ENCODE results near the gene SLC25A47. TPM values are rescaled to one million over a fixed set of nuclear protein-coding genes. Genes with fewer than 3 reads are reported as not detected.
A peak's percentile ranks its signal among the peaks of the same experiment; 100 is the strongest.

The SLC25A47 gene
- total RNA-seq, 1 donor from 2014 or later = not detected

DNA sequence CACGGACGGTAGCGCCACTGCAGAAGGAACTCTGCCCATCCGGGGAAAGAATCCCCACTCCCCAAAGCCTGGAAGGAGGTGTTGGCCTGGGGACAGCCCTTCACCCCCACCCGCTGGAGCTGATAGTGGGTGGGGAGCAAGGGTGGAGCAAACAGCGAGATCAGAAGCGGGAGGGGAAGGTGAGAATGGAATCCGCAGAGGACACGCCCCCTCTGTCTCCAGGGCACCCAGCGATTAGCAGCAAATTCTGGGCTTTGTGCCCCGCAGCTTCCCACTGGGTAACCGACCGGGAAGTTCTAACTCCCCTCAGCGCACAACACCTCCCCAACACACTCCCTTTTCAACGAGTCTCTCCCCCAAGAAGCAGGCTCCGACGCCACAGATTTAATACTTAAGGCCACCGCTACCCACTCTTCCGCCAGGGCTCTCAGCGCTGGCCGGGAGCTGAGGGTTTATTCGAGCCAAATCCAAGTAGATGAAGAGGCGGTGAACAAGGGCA is 18.3 kb upstream of the SLC25A47 start:
- peak overlapping the region; percentile 93 for H3K4me3 ChIP-seq
- no peaks in the 10 kb centered on the region for H3K27me3 ChIP-seq
- TF ChIP-seq, protein P1, sequence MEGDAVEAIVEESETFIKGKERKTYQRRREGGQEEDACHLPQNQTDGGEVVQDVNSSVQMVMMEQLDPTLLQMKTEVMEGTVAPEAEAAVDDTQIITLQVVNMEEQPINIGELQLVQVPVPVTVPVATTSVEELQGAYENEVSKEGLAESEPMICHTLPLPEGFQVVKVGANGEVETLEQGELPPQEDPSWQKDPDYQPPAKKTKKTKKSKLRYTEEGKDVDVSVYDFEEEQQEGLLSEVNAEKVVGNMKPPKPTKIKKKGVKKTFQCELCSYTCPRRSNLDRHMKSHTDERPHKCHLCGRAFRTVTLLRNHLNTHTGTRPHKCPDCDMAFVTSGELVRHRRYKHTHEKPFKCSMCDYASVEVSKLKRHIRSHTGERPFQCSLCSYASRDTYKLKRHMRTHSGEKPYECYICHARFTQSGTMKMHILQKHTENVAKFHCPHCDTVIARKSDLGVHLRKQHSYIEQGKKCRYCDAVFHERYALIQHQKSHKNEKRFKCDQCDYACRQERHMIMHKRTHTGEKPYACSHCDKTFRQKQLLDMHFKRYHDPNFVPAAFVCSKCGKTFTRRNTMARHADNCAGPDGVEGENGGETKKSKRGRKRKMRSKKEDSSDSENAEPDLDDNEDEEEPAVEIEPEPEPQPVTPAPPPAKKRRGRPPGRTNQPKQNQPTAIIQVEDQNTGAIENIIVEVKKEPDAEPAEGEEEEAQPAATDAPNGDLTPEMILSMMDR (IDR thresholded peaks at IDR 0.05) = no peak
- H3K36me3 ChIP-seq = no peaks in the 10 kb centered on the region
- intact Hi-C loops (cut with DNase I) = no loop called here
- no peaks in the 10 kb centered on the region for H3K9me3 ChIP-seq
- H3K27ac ChIP-seq = peak overlapping the region; percentile 80
- DNase-seq = peak; percentile 82
- ATAC-seq = peak; percentile 14
- H3K4me1 ChIP-seq = peaks cover 34% of the 10 kb centered on the region

- intact Hi-C loops (cut with DNase I) = no loop called here
- peak; percentile 29 for ATAC-seq
- peaks cover 34% of the 10 kb centered on the region for H3K4me1 ChIP-seq
- no peaks in the 10 kb centered on the region for H3K9me3 ChIP-seq
- peak overlapping the region; percentile 93 for H3K4me3 ChIP-seq
- no peaks in the 10 kb centered on the region for H3K27me3 ChIP-seq
- no peaks in the 10 kb centered on the region for H3K36me3 ChIP-seq
- H3K27ac ChIP-seq = peak overlapping the region; percentile 80
- DNase-seq = peak; percentile 85
- TF ChIP-seq, protein P1 (IDR thresholded peaks at IDR 0.05) = no peak
These were observed 17.6 kb upstream of the SLC25A47 start for GRCh38 chr14:100305324-100306100.

DNA sequence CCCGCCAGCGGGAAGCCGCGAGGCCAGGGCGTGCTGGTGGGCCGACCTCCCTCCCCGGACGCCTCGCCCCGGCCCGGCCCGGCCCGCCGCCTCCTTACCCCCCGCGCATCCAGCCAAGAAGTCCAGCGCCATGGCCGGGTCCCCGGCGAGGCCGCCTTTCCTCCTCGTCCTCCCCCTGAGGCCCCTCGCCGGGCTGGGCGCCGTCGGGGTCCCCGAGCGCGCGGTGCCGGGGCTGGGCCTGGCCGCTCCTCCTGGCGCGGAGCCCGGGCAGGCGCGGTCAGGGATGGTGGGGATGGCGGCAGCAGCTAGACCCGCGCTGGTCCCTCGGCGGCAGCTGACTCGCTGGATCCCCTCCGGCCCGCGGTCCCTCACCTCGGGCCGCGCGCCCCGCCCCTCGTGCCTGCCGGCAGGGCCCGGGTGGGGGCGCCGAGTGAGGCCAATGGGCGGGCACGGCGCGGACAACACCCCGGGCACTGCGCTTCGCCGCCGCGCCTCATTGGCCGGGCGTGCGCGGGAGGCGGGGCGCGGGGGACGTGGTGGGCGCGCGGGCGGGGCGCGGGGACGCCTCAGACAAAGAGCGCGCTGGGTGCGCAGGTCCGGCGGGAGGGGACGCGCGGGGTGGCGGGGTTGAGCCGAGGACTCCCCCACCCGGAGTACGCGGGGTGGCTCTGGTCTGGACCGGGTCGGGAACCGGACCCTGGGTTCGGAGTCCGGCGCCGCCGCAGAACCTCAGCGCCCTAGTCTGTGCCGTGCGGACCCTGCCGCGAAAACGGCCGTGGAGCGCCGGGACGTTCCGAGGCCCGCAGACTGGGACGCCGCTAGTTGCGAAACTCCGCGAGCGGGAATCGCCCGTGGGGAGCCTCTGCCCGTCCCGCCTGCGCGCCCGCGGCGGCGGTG is 16.8 kb upstream of the SLC25A47 start, which contains the start of gene SLC25A29:
SLC25A29 (minus strand) TSS at position 344 of the 897 bp plus-strand sequence; CDS start at position 132, 212 bp downstream.
- Histone ChIP-seq H3K4me1 (peaks cover 34% of the 10 kb centered on the region), H3K27me3 (no peaks in the 10 kb centered on the region), H3K9me3 (no peaks in the 10 kb centered on the region), H3K4me3 (peak within 1 kb of the TSS; percentile 93), H3K27ac (peak within 1 kb of the TSS; percentile 91), H3K36me3 (no peaks in the 10 kb centered on the region)
- ATAC-seq (peak; percentile 95), DNase-seq (peak; percentile 94)
- TF ChIP-seq, protein P1 (IDR thresholded peaks at IDR 0.05) = no peak
- intact Hi-C loops (cut with DNase I) = no loop called here

DNA sequence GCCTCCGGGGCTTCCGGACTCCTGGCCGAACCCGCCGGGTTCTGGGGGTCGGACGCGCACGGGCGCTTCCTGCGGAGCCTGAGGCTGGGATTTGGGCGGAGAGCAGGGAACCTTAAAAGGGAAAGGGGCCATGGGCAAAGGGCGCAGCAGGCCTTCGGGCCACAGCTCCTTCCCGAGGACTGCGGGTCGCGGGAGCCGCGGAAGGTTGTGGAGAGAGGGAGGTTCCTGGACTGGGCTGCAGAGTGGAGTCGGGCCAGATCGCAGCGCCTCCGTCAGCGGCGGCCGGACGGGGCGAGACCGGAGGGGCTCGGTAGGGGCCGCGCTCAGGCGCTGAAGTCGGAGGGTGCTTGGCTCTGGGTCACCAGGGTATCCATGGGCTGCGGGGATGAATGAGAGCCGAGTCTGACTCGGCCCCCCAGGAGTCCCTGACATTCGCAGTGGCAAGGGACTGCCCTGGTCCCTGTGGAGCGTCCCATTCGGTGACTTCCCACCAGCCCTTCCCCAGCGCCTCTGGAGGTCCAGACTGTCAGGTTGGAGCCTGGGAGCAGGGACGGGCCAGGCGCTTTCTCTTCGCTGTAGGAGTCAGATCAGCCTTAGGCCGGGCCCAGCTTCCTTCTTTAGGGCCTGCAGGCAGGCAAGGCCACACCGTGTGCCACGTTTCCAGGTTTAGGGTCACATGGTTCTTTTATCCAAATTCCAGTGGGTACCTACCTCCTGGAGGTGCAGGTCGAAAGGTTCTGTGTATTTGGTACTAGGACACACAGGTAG is 16.0 kb upstream of the SLC25A47 start:
- intact Hi-C loops (cut with DNase I) = no loop called here
- no peaks in the 10 kb centered on the region for H3K36me3 ChIP-seq
- H3K27me3 ChIP-seq = no peaks in the 10 kb centered on the region
- peaks cover 34% of the 10 kb centered on the region for H3K4me1 ChIP-seq
- H3K9me3 ChIP-seq = no peaks in the 10 kb centered on the region
- DNase-seq (peak; percentile 77), ATAC-seq (peak; percentile 3)
- H3K4me3 ChIP-seq = peak overlapping the region; percentile 93
- TF ChIP-seq, protein P1 (IDR thresholded peaks at IDR 0.05) = no peak
- peak overlapping the region; percentile 91 for H3K27ac ChIP-seq
